Gastroesophageal sphincter (tissue), 3 donors: ENCODE measurements around the gene MTX1.

Experiments used
- CTCF ChIP-seq, 4 experiments: fragments of 200-600 bp in 2 of 4; fragments of 450-650 bp in 2 of 4; sonication (generic) in 1 of 4; IDR thresholded peaks; one replicate each; pipeline ENCODE4 v1.5.1; 2017 to 2019; ENCODE audit warnings: antibody characterized with exemption in 4 of 4, mild to moderate bottlenecking in 2 of 4, moderate library complexity in 2 of 4
- POLR2A ChIP-seq, 2 donors: fragments of 450-650 bp; IDR thresholded peaks; one replicate each; pipeline ENCODE4 v1.6.1; 2017; ENCODE audit warnings: antibody characterized with exemption in 2 of 2, mild to moderate bottlenecking in 2 of 2, moderate library complexity in 1 of 2

- no peak for TF ChIP-seq POLR2A (IDR thresholded peaks at IDR 0.05)
- TF ChIP-seq CTCF (IDR thresholded peaks at IDR 0.05) = no peak
These were observed 26.4 kb upstream of the MTX1 start for GRCh38 chr1:155182052-155182550.
